GM21825 (cell line): ENCODE results near the gene SPATS2L.

Source experiments
- ATAC-seq: cut with Tn5 transposase; IDR thresholded peaks from one replicate; pipeline ENCODE4 v1.9.1; 2021; ENCODE audit warnings: mild to moderate bottlenecking, moderate library complexity; ENCODE audit not compliant: unreplicated experiment

SPATS2L gene

DNA sequence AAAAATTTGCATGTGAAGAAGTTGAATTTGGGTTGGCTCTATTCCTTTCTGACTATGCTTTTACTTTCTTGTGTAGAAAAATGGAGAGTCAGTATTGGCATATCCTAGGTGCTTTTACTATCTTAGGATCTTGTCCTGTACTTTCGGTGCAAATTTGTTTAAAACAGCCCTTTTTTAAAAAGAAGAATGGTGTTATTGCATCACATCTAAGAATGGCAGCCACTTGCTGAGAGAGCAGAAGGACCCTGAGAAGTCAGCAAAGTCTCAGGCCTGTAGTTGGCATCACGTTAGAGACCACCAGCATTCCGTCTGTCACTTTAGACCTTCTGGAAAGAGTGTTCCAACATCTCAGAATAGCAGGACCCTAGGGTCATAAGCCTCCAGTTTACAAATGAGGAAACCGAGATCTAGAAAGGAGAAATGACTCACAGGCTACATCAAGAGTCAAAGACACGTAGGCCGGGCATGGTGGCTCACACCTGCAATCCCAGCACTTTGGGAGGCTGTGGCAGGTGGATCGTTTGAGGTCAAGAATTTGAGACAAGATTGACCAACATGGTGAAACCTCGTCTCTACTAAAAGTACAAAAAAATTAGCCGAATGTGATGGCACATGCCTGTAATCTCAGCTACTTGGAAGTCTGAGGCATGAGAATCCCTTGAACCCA, 42.5 kb downstream of the SPATS2L start:
- ATAC-seq, result no peak

DNA sequence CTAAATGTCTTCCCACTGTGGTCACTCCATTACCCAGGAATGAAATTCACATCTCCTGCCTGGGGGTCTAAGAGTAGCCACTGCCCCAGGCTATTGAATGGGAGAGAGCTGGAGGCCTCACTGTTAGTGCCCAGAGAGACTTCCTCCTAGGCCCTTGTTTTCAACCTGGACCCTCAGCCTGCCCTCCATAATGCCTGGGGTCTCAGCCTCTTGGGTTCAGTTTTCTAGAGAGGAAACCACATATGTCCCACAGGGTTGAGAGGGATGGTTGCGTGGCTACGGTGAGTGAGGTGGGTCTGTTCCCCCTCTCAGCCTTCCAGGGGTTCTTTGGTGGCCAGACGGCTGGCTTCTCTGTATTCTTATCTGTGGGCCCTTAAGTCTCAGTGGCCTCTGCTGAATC, 43.4 kb downstream of the SPATS2L start:
- no peak for ATAC-seq

DNA sequence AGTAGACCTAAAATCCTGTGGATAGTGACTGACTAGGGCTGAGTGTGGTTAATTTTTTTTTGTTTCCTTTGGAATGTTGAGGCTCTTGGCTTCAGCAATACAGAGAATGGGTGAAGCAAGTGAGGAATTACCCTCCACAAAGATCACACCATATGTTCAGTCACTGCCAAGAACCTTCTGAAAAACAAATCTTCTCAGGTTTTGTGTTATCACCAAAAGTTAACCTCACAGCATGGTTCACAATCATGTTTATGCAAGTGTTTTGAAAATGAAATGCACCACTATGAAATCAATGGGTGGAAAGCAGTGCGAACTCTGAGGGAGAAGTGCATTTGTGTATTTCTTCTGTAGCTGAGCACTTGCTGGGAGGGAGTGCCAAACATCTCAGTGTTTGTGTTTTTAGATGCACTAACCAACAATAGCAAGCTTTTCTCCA, 44.4 kb downstream of the SPATS2L start:
- no peak for ATAC-seq

DNA sequence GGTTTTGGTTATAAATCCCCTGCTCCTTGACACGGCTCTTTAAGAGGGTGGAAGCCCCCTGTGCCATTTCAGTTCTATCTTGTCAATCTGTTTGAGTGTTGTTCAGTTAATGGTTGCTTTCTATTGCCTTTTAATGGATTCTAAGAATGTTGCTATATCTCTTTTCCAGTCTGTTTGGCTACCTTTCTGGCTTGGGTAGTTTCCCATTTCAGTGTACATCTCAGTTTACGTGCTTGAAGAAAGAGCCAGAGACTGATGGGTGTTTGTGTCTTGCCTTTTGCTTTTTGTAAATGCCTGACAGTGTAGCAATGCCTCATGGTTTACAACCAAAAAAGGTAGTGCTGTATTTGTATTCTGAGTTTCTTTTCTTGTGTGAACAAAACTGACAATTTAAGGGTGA, 45.3 kb downstream of the SPATS2L start:
- ATAC-seq, result no peak

DNA sequence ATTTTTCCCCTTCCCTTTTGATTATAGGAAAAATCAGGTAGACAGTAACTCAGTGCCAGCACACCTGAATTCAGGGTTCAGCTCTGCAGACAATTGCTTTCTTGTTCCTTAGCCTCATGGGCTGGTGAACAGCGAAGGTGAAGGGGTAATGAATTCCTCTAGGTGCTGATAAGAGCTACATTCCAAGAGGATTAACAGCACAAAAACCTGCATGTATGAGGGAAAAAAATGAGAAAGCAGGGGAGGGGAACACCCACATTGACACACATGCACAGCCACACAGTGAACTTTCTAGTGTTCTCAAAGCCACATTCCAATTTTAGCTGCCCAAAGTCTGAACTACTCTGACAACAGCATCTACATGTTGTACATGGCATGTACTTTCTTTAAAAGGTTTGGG, 46.1 kb downstream of the SPATS2L start:
- no peak for ATAC-seq

DNA sequence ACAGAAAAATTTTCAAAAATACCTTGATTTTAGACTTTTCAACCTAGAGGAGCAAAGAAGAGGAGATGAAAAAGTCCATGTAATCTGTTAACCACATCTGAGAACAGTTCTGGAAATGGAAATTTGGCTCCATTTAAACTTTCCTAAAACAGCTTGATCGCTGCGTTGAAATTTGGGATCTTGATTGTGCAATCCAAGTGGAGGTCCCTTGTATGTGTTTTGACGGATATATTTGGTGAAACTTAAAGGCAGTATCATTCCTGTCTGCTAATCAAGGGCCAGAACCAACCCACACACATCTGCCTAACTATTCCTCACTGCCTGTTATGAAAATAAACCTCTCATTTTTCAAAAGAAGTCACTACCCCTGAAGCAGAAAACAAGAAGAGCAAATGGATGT, 46.6 kb downstream of the SPATS2L start:
- no peak for ATAC-seq

DNA sequence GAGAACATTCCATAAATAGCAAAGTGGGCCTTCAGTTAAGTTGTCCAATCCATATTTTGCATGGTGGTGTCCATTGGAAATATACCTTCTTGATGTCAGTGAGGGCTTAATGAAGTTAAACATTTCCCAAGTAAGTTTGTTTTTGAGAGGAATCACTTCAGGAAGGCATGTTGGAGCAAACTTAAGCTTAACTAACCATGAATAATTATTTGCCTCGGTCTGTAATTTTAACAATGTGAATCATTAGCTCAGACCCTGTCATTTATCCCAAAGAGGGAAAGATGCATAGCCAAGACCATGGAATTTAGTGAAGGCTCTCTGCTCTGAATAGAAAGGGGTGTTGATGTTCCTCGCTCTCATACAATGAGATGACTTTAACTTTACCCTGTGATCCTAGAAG, 47.4 kb downstream of the SPATS2L start:
- no peak for ATAC-seq

DNA sequence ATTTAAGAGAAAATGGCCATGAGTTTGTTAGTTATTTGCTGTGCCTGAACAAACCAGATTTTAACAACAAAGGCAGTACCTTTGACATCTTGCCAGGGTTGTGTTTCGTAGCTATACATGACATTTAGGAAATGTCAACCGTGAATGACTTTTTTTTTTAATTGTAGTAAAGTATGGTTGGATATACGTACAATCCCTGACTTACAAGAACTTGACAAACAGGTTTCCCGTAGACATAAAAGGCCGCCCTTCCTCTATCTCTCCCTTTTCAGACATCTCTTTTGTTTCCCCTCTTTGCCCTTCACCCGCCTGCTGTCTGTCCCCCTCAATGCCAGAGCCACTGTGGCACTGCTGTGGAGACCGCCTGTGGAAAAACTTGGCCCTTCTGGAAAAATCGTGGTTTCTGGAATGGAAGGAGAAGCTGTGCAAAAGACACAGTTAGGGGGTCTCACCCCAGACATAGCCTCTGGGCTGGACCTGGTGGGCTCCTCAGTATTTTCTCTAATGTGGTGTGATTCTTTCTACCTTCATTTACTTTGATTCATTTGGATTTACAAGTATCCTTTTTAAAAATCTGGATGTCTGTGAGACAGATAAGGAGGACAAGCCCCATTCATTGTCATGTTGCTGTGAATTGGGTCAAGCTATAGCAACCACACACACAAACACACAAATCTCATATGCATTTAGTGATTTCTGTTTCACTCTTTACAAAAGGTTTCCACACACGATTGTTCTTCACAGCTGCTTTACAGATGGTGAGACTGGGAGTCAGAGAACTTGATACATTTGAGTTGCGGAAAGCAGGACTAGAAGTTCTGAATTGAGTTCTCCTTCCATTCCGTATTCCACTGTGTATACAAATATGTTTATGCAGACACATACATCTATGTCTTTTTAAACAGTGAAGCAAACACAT, 48.6 kb downstream of the SPATS2L start:
- ATAC-seq, result no peak

DNA sequence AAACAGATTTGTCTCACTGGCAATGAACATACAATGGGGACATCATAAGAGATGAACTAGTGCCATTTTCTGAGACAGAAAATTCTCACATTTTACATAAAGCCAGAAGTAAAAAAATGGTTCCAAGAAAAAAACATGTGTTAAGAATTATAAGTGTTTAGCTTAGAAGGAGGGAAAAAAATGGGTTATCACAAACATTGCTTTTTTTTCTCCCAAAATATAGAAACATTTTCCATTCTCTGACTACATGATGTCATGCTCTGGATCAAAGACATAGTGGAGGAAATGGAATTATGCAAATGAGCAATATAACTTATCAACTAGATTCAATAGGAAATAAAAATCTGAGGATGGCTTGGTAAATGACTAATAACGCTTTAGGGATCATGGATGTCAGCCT, 49.8 kb downstream of the SPATS2L start:
- no peak for ATAC-seq

DNA sequence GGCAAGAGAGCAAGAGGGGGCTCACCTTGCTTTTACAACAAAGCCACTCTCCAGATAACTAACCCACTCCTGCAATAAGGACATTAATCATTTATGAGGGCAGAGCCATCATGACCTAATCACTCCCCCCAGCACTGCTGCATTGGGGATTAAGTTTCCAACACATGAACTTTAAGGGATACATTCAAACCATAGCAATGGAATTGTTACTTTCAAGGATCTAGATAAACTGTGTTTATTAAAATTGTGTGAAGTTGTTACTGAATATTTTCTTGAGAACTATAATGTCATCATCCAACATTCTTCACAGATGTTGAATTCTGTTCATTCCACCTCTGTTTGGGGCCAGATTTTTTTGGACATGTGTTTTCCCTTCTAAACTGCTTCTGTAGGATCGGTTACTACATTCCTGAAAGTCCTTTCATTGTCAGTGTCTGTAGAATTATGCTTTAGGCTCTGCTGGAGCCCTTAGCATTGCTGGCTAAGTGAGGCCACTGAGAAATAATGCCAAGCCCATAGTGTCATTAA, 50.4 kb downstream of the SPATS2L start:
- no peak for ATAC-seq

DNA sequence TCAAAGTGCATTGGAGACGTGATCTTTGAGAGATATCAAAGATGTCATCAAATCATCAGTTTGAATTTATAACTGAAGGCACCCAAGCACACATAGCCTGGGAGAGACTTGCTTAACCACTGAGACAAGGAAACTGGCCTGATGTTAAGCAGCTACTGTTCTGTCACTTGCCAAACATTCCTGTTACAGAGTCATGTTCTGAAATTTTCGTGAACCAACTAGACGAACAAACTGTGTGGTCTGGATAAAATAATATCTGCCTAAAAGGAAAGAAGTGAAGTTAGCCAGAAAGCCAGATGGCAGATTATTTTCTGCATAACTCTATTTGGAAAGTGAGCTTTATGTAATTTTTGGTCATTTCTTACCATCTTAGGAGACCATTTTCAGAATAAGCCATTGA, 51.4 kb downstream of the SPATS2L start:
- no peak for ATAC-seq

DNA sequence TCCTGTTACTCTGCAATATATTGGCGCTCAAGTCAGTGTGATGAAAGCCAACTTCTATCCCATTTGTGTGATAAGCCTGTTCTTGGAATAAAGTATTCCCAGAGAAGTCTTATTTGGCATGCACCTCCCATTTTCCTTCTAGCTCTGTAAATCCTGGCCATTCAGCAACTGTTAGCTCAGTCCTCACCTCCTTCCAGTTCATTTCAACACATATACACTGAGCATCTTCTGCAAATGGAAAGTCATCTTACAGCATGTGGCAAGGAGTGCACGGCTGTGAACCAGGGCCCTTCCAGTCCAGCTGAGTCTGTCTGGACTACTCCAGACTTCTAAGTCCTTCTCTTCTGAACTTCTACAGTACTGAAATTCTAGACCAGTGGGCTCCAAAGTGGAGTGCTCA, 53.1 kb downstream of the SPATS2L start:
- ATAC-seq, result no peak

DNA sequence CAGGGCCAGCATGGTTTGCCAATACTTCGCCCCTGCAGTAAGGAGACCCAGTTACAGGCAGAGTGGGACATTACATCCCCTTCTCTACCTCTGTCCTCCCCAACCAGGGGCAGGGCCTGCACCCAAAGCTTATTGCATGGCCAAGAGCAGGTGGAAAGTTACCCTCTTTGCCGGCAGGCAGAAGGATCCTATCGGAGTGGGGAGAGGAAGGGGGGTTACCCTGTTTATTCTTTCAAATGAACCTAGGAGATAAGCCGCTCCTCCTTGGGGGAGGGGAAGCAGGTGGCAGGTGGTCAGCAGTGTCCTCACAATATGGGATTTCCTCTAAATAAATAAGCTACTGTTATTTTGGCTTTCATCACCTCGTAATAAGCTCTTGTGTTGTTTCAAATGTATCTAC, 53.9 kb downstream of the SPATS2L start:
- ATAC-seq, result no peak

DNA sequence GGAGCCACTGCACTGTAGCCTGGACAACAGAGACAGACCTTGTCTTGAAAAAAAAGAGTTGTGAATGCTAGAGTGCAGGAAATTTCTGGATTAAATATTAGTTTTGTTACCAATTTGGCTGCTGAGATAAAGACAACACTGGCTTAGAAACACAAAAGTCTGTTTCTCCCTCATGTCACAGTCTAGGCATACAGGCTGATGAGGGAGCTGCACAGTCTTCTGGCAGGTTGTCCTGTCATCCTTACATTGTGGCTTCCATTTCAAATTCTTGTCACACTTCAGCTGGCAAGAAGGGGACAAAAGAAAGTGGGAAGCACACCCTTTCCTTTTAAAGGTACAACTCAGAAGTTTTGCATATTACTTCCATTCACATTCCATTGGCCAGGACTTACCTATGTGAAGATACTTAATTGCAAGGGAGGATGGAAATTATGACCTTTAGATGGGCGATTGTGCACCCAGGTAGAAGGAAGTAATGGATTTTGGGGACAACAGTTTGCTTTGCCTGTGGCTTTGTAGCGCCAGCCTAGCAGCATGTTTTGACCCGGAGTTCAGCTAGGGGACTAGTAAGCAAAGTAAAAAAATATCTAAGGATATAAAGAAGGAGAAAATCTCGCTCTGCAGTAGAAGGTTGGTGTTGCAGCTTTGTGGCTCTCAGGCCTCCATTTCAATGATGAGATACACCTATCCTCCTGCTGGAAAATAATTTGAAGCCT, 55.9 kb downstream of the SPATS2L start:
- no peak for ATAC-seq

DNA sequence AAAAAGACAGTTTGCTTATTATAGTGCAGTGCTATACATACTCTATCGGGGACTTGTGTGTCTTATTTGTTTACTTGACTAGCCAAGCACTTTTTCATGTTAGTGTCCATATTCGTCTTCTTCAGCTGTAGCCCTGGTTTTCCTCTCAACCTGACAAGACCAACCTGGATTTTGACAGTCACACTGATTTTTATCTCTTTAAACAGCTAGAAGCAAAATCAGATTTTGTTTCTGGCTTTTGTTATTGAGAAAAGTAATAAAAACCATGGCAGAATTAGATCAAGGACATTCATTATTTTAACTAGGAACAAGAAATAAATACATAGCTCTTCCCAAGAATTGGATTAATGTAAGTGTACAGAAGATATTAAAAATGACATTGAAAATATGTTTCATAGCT, 56.8 kb downstream of the SPATS2L start:
- no peak for ATAC-seq

DNA sequence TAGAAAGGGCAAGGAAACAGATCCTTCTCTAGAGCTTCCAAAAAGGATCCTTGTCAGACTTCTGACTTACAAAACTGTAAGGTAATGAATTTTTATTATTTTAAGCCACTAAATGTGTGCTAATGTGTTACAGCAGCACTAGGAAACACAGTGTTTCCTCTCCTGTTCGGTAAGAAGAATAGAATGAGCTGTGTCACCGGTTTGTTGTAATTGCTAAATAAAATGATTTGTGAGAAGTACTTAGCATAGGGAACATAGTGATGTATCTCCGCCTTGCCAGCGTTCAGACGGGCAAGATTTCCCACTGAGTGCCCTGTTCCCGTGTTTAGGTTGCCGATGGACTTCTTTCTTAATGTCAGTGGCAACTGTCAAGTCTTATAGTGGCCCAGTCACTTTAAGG, 57.6 kb downstream of the SPATS2L start:
- no peak for ATAC-seq

DNA sequence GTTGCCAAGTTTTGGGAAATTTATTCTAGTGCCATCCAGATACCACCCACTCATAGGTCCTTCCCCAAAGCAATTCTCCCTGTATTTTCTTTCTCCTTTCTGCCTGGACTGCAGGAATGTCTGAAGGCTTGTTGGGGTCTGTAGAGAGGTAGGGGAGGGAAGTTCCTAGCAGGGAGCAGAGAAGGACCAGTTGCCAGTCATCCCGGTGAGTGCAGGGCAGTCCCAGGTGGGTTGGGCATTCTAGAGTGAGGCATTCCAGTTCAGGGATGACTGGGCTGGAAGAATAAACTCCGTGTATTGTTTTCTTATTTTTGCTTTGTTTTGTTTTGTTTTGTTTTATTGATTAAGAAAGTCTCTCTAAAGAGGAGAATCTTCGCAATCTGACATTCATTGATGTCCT, 58.1 kb downstream of the SPATS2L start:
- no peak for ATAC-seq

DNA sequence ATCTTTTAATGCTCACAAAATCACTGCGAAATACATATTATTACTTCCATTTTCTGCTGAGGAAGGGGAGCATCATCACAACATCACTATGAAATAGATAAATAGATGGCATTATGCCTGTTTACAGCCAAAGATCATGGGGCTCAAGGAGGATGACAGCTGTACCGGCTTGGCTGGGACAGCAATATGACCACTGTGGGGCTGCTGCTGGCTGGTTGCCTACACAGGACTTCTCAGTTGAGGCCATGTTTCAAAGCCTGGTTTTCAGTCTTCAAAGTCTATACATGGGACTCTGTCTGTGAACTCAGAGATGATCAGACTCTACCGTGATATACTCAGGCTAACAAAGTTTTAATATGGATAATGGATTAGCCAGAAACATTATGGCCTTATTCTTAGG, 58.7 kb downstream of the SPATS2L start:
- no peak for ATAC-seq

DNA sequence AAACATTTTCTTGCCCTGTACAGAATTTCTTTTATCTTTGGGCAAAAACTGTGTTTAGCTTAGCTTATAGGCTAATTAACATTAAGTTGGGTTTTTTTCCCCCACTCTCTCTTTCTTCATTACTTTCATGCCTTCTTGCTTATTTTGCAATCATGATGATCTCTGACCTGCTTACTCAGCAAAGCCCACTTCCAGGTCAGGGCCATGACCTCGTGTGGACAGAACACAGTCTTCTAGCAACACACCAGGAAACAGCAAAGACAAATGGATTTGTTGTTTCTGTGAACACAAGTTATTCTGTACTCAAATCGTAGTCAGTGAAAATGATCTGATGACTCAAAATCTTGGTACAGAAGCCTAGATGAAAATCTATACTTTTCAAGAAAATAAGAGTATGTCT, 60.7 kb downstream of the SPATS2L start:
- ATAC-seq, result no peak

DNA sequence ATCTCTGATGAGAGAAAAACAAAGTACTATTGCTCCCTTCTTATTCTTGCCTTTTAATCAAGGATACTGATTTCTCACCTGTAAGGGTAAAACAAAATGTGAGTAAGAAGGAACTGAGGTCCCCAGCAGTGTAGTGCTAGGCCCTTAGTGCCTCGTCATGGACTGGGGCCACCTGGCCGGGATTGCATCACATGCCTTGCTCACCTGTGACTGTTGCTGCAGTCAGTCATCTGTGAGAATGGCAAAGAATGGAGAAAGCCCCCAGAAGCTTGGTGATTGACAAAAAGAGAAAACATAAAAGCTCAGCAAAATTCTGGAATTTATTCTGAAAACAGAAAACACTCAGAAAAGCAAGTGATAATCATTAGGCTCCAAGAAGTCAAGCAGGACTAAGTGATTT, 63.4 kb downstream of the SPATS2L start:
- ATAC-seq, result no peak

DNA sequence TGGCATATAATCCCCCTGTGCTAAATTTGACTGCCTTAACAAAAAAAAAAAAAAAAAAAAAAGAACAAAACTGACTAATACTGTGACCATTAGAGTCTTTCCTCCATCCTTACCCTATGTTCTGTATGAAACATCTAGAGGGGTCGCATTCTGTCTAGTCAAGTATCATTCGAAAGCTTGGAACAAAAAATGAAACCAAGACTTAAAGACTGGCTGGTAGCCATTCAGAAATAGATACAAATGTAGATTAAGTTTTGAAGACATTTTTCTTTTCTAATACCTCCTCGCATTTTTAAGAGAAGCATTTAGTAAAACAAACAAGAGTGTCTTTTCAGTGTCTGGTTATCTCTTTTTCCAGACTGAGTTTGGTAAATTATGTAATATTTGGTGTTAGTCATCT, 66.7 kb downstream of the SPATS2L start:
- ATAC-seq, result peak; percentile 29
